ENCODE measurements around the gene CR1L.

GRCh38 chr1:207766569-207766968 is 121.6 kb downstream of the CR1L start:
- TF ChIP-seq TCF4 (CRISPR knock-in tag; IDR thresholded peaks at IDR 0.05; ENCODE audit: borderline replicate concordance) (no peak), PATZ1 (CRISPR knock-in tag; IDR thresholded peaks at IDR 0.05; ENCODE audit: borderline replicate concordance) (no peak), TOX (CRISPR knock-in tag; IDR thresholded peaks at IDR 0.05; ENCODE audit: borderline replicate concordance) (no peak), SNAI2 (CRISPR knock-in tag; IDR thresholded peaks at IDR 0.05) (no peak), OSR1 (CRISPR knock-in tag; IDR thresholded peaks at IDR 0.05) (no peak)

All from SK-N-SH treated with all-trans-retinoic acid at 6 μM for 48 hours (cell line).